HUES48 (cell line): ENCODE data around the gene OLFM1.

ENCODE experiments used
- H3K27ac ChIP-seq: one replicate; pipeline ENCODE4 v1.7.0; 2013; ENCODE audit warnings: low read depth, low read length, inconsistent platforms
- H3K27me3 ChIP-seq: 2 replicates; pipeline ENCODE4 v1.6.1; 2013; ENCODE audit warnings: mild to moderate bottlenecking, low read length; ENCODE audit not compliant: control insufficient read depth, insufficient read depth
- H3K36me3 ChIP-seq: 2 replicates; pipeline ENCODE4 v1.6.1; 2013; ENCODE audit warnings: low read length; ENCODE audit not compliant: control insufficient read depth, insufficient read depth
- H3K4me1 ChIP-seq: 2 replicates; pipeline ENCODE4 v1.6.1; 2013; ENCODE audit warnings: mild to moderate bottlenecking, low read length; ENCODE audit not compliant: control insufficient read depth, insufficient read depth
- H3K4me3 ChIP-seq: 2 replicates; pipeline ENCODE4 v1.5.1; 2013; ENCODE audit warnings: mild to moderate bottlenecking, low read depth, low read length
- H3K9ac ChIP-seq: 2 replicates; pipeline ENCODE4 v1.6.1; 2013; ENCODE audit warnings: mild to moderate bottlenecking, low read depth, low read length, moderate library complexity
- H3K9me3 ChIP-seq: 2 replicates; pipeline ENCODE4 v1.6.1; 2013; ENCODE audit warnings: low read length; ENCODE audit not compliant: control insufficient read depth, insufficient read depth

Gene OLFM1

DNA sequence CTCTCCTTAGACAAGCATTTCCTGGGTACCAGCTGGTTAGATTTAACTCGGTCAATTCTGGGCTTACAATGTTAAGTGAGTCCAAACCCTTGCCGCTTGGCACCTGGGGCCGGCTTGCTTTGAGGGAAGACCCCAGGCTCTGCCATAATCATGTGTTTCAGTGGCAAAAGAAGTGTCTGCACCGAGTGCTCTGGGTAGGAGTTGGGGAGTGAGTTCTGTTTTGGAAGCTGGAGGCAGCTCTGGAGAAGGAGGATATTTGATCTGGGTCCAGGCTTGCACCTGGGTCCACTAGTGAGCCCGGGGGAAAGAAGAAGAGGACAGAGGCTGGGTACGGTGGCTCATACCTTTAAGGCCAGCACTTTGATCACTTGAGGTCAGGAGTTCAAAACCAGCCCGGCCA lies 8.4 kb upstream of the OLFM1 start:
- Histone ChIP-seq H3K4me1 (peaks cover 7% of the 10 kb centered on the region), H3K27ac (no peak overlapping the region), H3K9me3 (no peaks in the 10 kb centered on the region), H3K27me3 (peaks cover 26% of the 10 kb centered on the region), H3K9ac (no peak overlapping the region), H3K4me3 (no peak overlapping the region), H3K36me3 (no peaks in the 10 kb centered on the region)

DNA sequence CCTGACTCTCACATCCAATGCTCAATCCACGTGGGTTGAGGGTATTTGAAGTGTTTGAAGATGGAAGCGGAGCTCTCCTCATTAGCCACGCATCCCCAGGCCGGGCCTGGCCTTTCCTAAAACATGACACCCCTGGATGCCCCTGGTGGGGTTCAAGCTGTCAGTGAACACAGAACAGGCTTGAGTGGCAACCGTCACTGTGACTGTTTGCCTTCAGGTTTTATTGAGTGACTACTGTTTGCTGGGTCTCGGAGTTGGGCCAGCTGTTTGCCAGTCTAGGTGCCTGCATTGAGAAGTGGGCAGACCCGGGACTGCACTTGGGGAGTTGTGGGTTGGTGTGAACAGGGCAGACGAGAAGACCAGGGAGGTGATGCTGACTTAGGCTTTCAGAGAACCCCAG lies 7.8 kb upstream of the OLFM1 start:
- H3K36me3 ChIP-seq, result no peaks in the 10 kb centered on the region
- H3K27ac ChIP-seq, result no peak overlapping the region
- H3K9ac ChIP-seq, result no peak overlapping the region
- H3K4me3 ChIP-seq, result no peak overlapping the region
- H3K9me3 ChIP-seq, result no peaks in the 10 kb centered on the region
- H3K4me1 ChIP-seq, result peaks cover 7% of the 10 kb centered on the region
- H3K27me3 ChIP-seq, result peaks cover 21% of the 10 kb centered on the region

DNA sequence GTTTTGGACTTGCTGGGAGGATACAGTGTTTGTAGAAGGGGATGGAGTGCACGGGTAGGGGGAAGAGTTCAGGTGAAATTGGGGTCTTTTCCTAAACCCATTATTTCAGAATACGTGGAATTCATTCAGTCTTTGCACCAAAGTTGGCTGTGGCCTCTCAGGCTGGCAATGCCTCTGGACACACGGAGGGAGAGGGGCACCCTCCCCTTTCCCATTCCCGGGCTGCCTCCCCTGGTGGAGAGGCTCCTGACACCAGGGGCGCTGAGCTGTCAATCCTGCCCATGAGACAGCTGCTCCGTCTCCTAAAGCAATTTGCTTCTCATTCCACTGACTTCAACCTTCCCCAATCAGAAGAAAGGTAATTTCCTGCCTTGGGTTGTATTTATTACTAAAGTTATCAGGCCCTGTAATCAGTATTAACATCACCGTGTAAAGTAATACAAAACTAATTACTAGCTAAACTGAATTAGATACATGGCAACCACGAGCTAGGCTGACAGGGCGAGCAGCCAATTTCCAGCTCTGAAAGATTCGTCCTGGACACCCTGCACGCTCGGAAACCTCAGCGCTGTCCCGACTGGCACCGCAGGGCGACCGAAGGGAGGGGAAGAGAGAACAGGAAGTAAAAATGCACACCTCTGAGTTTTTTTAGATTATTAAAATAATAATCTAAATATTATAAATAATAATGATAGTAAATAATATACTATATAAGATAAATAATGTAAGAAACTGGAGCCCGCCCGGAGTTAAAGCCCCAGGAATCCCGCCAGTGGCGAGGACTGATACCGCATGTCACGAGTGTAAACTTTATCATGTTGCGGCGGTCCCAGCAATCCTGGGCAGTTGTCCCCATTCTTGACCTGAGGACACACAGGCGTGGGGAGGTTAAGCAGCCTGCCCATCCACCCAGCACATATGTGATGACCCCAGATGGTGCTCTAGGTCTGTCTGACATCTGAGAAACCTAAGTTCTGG lies 6.9 kb upstream of the OLFM1 start:
- H3K27me3 ChIP-seq, result peaks cover 16% of the 10 kb centered on the region
- H3K9me3 ChIP-seq, result no peaks in the 10 kb centered on the region
- H3K4me1 ChIP-seq, result peaks cover 7% of the 10 kb centered on the region
- H3K27ac ChIP-seq, result no peak overlapping the region
- H3K4me3 ChIP-seq, result no peak overlapping the region
- H3K36me3 ChIP-seq, result no peaks in the 10 kb centered on the region
- H3K9ac ChIP-seq, result no peak overlapping the region

DNA sequence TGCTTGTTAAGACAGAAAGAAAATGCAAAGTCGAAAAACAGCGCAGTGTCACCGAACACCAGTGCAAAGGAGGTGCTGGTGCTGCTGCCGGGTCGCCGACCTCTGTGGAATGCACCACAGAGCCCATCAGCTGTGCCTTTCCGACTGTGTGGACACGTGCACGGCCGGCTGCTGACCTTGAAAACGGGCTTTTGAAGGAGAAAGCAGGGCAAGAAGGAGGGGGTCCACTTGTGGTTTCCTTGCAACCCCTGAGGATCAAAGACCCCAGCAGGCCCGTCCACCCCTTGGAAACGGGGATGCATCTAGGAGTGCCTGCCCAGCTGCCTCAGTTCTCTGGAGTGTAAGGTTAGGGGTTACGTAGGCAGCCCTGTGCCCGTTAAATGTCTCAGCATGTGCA lies 6.2 kb upstream of the OLFM1 start:
- Histone ChIP-seq H3K4me1 (peaks cover 3% of the 10 kb centered on the region), H3K27me3 (peaks cover 12% of the 10 kb centered on the region), H3K36me3 (no peaks in the 10 kb centered on the region), H3K9ac (no peak overlapping the region), H3K27ac (no peak overlapping the region), H3K4me3 (no peak overlapping the region), H3K9me3 (no peaks in the 10 kb centered on the region)

DNA sequence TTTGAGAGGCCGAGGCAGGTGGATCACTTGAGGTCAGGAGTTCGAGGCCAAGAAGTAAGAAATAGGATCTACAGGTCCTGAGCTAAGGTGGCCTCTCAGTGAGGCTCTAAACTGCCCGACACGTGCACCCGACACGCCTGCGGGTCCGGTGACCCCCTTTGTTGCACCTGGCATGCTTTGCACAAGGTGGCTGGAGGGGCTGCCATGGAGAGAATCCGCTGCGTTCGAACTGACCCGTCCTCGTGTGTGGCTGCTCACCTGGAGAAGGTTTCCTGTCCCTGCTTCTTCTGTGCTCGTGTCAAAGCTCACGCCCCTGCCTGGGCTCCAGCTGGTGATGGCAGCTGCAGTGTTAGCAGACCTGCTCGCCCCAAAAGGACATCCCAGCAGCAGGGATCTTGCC lies 5.7 kb upstream of the OLFM1 start:
- peaks cover 10% of the 10 kb centered on the region for H3K27me3 ChIP-seq
- H3K4me3 ChIP-seq, result no peak overlapping the region
- H3K27ac ChIP-seq, result no peak overlapping the region
- no peaks in the 10 kb centered on the region for H3K36me3 ChIP-seq
- no peaks in the 10 kb centered on the region for H3K4me1 ChIP-seq
- H3K9ac ChIP-seq, result no peak overlapping the region
- H3K9me3 ChIP-seq, result no peaks in the 10 kb centered on the region

DNA sequence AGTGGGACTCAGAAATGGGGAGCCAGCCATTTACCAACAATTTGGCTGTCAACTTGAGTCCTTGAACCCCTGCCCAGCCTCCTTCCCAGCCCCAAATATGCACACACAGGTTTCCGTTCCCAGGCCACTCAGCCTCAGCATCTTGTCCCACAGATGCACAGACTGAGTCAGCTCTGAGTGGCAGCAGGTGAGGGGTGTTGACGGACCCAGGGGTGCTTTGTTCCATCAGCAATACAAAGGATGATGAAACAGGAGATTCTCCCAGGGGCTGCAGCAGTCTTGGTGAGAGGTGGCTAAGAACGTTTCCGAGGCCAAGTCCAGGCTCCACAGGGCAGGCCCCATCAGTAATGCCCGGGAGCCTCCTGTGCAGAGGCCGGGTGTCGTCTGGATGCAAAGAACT lies 4.9 kb upstream of the OLFM1 start:
- Histone ChIP-seq H3K4me1 (no peaks in the 10 kb centered on the region; the same call in 1 of the 2 replicates), H3K9me3 (no peaks in the 10 kb centered on the region), H3K9ac (no peak overlapping the region), H3K36me3 (no peaks in the 10 kb centered on the region), H3K4me3 (no peak overlapping the region), H3K27me3 (peaks cover 4% of the 10 kb centered on the region; the same call in 1 of the 2 replicates), H3K27ac (no peak overlapping the region)

DNA sequence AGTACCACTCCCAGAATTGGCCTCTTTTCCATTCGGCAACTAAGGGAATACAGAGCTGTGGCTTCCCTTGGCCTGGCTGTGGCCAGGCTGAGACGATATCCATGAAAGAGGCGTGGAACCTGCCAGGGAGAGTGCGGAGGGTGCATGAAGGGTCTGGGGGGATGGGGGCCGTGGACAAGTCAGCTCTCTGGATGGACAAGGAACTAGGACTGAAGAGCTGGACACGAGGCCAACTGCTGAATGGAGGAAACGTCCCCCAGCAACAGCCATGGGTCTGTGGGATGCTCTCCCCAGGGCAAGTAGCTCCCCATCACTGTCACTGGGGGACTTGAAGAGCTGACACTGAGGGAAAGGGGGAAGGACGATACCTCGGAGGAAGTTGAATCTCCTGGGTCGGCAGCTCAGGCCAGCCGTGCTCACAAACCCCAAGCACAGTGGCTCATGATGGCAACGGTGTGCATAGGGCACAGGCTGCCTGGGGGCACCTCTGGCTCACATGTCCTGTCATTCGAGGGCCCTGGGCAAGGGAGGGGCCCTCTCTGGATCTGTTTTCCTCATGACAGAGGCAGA lies 4.1 kb upstream of the OLFM1 start:
- H3K27me3 ChIP-seq, result peaks cover 10% of the 10 kb centered on the region
- H3K9me3 ChIP-seq, result no peaks in the 10 kb centered on the region
- H3K9ac ChIP-seq, result no peak overlapping the region
- H3K27ac ChIP-seq, result no peak overlapping the region
- no peak overlapping the region for H3K4me3 ChIP-seq
- no peaks in the 10 kb centered on the region; the same call in 1 of the 2 replicates for H3K4me1 ChIP-seq
- H3K36me3 ChIP-seq, result no peaks in the 10 kb centered on the region

DNA sequence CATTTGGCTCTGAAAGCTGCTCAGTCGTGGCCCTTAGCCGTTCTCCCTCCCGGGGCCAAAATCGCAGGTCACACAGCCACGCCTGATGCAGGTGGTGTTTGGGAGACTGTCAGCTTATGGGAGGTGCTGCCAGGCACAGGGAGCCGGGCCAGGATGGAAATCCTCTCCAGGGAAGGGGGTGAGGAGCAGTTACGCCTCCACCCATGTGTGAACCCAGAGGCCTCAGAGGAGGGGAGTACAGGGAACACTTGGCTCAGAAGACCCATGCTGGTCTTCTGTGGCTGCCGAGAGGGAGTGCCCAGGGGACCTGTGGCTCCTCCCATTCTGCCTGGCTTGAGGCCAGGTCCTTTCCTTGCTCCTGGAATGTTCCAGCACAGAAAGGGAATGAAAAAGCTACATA lies 3.6 kb upstream of the OLFM1 start:
- Histone ChIP-seq H3K9me3 (no peaks in the 10 kb centered on the region), H3K27me3 (peaks cover 15% of the 10 kb centered on the region), H3K36me3 (no peaks in the 10 kb centered on the region), H3K9ac (no peak overlapping the region), H3K4me3 (no peak overlapping the region), H3K4me1 (no peaks in the 10 kb centered on the region; the same call in 1 of the 2 replicates), H3K27ac (no peak overlapping the region)

DNA sequence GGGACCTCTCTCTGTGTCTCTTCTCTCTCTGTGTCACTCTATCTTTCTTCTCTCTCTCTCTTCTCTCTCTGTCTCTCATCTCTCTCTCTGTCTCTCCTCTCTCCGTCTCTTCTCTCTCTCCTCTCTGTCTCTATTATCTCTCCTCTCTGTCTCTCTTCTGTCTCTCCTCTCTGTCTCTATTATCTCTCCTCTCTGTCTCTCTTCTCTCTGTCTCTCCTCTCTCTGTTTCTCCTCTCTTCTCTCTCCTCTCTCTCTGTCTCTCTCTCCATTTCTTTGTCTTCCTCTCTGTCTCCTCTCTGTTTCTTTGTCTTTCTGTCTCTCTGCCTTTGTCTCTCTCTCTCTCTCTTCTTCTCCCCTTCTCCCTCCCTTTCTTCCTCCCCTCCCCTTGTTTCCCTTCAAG lies 3.2 kb upstream of the OLFM1 start:
- Histone ChIP-seq H3K27ac (no peak overlapping the region), H3K4me3 (no peak overlapping the region), H3K9me3 (no peaks in the 10 kb centered on the region), H3K9ac (no peak overlapping the region), H3K27me3 (peaks cover 19% of the 10 kb centered on the region), H3K4me1 (peaks cover 4% of the 10 kb centered on the region), H3K36me3 (no peaks in the 10 kb centered on the region)

DNA sequence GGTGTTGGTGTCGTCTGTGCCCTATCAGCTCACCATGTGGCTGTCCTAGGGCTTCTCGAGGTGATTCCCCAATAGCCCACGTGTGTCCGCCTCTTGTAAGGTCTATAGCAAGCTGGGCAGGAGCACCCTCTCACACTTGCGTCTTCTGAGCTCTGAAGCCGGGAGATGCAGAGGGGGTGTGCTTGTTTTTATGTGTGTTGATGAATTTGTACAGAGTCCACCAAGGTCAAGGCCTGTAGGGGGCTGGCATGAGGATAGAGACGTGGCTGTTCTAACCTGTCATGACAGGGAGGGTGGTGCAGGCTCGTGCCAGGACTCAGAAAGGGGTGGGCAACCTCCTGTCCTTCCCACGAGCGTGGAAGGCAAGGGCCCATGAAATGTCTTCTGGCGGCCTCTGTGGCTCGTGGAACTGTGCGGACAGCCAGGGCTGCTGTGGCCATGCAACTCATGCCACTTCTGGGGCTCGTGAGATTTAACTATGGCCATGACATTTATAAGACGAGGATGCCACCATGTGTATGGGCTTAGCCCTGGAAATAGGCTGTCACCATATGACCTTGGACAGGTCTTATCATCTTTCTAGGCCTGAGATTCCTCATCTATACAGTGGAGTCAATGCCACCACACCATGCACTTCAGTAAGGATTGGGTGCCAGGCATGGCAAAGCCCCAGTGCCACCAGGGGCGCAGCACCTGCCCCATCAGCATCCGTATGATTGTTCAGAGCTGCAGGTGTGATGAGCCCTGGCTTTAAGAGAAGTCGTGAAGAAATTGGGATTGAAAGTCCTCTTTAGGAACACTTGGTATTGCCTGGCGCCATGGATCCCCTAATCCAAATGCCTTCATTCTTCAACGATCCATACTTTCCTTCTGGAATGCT lies 2.3 kb upstream of the OLFM1 start:
- no peak overlapping the region for H3K27ac ChIP-seq
- peaks cover 26% of the 10 kb centered on the region for H3K27me3 ChIP-seq
- H3K4me3 ChIP-seq, result no peak overlapping the region
- H3K9ac ChIP-seq, result no peak overlapping the region
- H3K9me3 ChIP-seq, result no peaks in the 10 kb centered on the region
- peaks cover 6% of the 10 kb centered on the region for H3K4me1 ChIP-seq
- peaks cover under 1% of the 10 kb centered on the region; the same call in 1 of the 2 replicates for H3K36me3 ChIP-seq
